HepG2 (cell line): ENCODE data around the gene MAN2A2. TPM values are rescaled to one million over a fixed set of nuclear protein-coding genes. Genes with fewer than 3 reads are reported as not detected.

Experiments used
- BCL3 ChIP-seq: sonication (generic); formaldehyde crosslinking; IDR thresholded peaks from 2 replicates; pipeline ENCODE4 v1.5.1; 2020; ENCODE audit warnings: mild to moderate bottlenecking, missing genetic modification reagents, moderate library complexity
- CSRNP2 ChIP-seq: sonication (generic); formaldehyde crosslinking; conservative IDR thresholded peaks from 2 replicates; pipeline ENCODE4 v1.8.0; 2022; ENCODE audit warnings: low read depth, missing genetic modification reagents
- GRHL1 ChIP-seq: sonication (generic); formaldehyde crosslinking; conservative IDR thresholded peaks from 2 replicates; pipeline ENCODE4 v1.8.0; 2022; ENCODE audit warnings: missing genetic modification reagents
- HNRNPH1 ChIP-seq: fragments of 200-400 bp; formaldehyde crosslinking; optimal IDR thresholded peaks from 2 replicates; pipeline ENCODE3; 2017; ENCODE audit warnings: mild to moderate bottlenecking, low read depth, low read length
- KDM1A ChIP-seq: IDR thresholded peaks from 2 replicates; pipeline ENCODE4 v1.6.1; 2016; ENCODE audit warnings: missing compliant biosample characterization
- NFE2L1 ChIP-seq: sonication (generic); formaldehyde crosslinking; IDR thresholded peaks from 2 replicates; pipeline ENCODE4 v1.4.0; 2020; ENCODE audit warnings: missing genetic modification reagents, mild to moderate bottlenecking, borderline replicate concordance
- NR1H2 ChIP-seq: sonication (generic); formaldehyde crosslinking; IDR thresholded peaks from 2 replicates; pipeline ENCODE4 v1.8.1; 2022; ENCODE audit warnings: low read depth, missing genetic modification reagents, borderline replicate concordance
- RXRB ChIP-seq: IDR thresholded peaks from 2 replicates; pipeline ENCODE4 v1.6.1; 2016; ENCODE audit warnings: borderline replicate concordance, missing genetic modification reagents, missing compliant biosample characterization
- SP1 ChIP-seq, 2 experiments: fragments of 450-650 bp in 1 of 2; sonication (generic) in 1 of 2; formaldehyde crosslinking in 1 of 2; IDR thresholded peaks; 2 replicates each; pipeline versions ENCODE4 v1.4.0 to v1.6.1; 2016 to 2020; ENCODE audit warnings: missing genetic modification reagents in 1 of 2
- TBX3 ChIP-seq: fragments of 450-650 bp; IDR thresholded peaks from 2 replicates; pipeline ENCODE4 v1.6.1; 2017; ENCODE audit warnings: antibody characterized with exemption, mild to moderate bottlenecking, inconsistent platforms, borderline replicate concordance
- ZNF121 ChIP-seq: sonication (generic); formaldehyde crosslinking; IDR thresholded peaks from 2 replicates; pipeline ENCODE4 v1.5.0; 2020; ENCODE audit warnings: mild to moderate bottlenecking, missing genetic modification reagents
- ZNF326 ChIP-seq: sonication (generic); formaldehyde crosslinking; IDR thresholded peaks from 2 replicates; pipeline ENCODE4 v1.4.0; 2020; ENCODE audit warnings: missing genetic modification reagents, borderline replicate concordance
- polyA plus RNA-seq, 8 experiments: library from polyadenylated mRNA; depleted of rRNA in 3 of 8; stranded (reverse) in 7 of 8; unstranded in 1 of 8; fragments of >200 nt; fragmentation: Illumina TruSeq in 4 of 8; extraction: Trizol in 4 of 8; gene quantifications; 2 replicates each; pipeline versions ENCODE4 v1.2.1 to v1.2.3, GENCODE V29; 2011 to 2016; ENCODE audit warnings: low read depth in 4 of 8, missing spikeins in 1 of 8, mixed read lengths in 1 of 8; ENCODE audit not compliant: insufficient read depth in 1 of 8
- total RNA-seq, 5 experiments: library from RNA; depleted of rRNA; stranded (reverse); fragments of >200 nt; fragmentation: Illumina TruSeq; extraction: Trizol; gene quantifications; 2 replicates each; pipeline ENCODE4 v1.2.3, GENCODE V29; 2016; ENCODE audit warnings: low read depth in 1 of 5
- TF ChIP-seq, protein P1 (sequence below): sonication (generic); formaldehyde crosslinking; IDR thresholded peaks from 2 replicates; pipeline ENCODE4 v1.4.0; 2020; ENCODE audit warnings: missing genetic modification reagents; ENCODE audit errors: not compliant biosample characterization
- TF ChIP-seq, protein P2 (sequence below): sonication (generic); formaldehyde crosslinking; IDR thresholded peaks from 2 replicates; pipeline ENCODE4 v1.5.0; 2020; ENCODE audit warnings: mild to moderate bottlenecking, missing genetic modification reagents, moderate library complexity

MAN2A2 gene
- total and polyA plus RNA-seq, 2 of the 13 experiments (the other 11 are each of a cell fraction or from before 2014, with no cell fraction given), result 17.5 to 51.5 TPM

DNA sequence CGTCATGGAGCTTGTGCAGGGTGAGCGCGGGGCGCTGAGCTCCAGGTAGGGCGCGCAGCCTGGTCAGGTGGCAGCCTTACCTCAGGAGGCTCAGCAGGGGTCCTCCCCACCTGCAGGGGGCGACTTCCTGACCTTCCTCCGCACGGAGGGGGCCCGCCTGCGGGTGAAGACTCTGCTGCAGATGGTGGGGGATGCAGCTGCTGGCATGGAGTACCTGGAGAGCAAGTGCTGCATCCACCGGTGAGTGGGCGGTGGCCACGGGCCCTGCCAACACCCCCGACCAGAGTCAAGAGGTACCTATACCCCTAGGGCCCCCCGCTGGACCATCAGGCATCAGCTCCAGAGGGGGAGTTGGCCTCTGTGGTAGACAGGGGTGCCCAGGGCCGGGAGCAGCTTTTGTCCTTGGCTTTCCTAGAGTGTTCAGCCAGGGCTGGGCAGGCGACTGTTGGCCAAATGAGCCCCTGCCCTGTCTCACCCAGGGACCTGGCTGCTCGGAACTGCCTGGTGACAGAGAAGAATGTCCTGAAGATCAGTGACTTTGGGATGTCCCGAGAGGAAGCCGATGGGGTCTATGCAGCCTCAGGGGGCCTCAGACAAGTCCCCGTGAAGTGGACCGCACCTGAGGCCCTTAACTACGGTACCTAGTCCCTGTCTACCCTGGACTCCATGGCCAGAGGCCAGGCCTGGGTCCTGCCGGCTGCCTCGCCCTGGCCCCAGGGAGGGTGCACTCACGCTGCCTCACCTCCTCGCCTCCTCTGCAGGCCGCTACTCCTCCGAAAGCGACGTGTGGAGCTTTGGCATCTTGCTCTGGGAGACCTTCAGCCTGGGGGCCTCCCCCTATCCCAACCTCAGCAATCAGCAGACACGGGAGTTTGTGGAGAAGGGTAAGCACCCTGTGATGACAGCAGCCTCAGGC is 9.7 kb upstream of the MAN2A2 start (continued):
- no peak for TF ChIP-seq CSRNP2 (CRISPR knock-in tag)
- no peak for TF ChIP-seq SP1 (IDR thresholded peaks at IDR 0.05)
- TF ChIP-seq SP1 (CRISPR knock-in tag; IDR thresholded peaks at IDR 0.05), result no peak
- no peak for TF ChIP-seq HNRNPH1
- TF ChIP-seq, protein P1, sequence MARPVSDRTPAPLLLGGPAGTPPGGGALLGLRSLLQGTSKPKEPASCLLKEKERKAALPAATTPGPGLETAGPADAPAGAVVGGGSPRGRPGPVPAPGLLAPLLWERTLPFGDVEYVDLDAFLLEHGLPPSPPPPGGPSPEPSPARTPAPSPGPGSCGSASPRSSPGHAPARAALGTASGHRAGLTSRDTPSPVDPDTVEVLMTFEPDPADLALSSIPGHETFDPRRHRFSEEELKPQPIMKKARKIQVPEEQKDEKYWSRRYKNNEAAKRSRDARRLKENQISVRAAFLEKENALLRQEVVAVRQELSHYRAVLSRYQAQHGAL (CRISPR knock-in tag), result no peak
- TF ChIP-seq ZNF121 (CRISPR knock-in tag), result no peak
- no peak for TF ChIP-seq NFE2L1 (CRISPR knock-in tag)
- TF ChIP-seq TBX3, result no peak
- no peak for TF ChIP-seq KDM1A (CRISPR knock-in tag)
- TF ChIP-seq, protein P2, sequence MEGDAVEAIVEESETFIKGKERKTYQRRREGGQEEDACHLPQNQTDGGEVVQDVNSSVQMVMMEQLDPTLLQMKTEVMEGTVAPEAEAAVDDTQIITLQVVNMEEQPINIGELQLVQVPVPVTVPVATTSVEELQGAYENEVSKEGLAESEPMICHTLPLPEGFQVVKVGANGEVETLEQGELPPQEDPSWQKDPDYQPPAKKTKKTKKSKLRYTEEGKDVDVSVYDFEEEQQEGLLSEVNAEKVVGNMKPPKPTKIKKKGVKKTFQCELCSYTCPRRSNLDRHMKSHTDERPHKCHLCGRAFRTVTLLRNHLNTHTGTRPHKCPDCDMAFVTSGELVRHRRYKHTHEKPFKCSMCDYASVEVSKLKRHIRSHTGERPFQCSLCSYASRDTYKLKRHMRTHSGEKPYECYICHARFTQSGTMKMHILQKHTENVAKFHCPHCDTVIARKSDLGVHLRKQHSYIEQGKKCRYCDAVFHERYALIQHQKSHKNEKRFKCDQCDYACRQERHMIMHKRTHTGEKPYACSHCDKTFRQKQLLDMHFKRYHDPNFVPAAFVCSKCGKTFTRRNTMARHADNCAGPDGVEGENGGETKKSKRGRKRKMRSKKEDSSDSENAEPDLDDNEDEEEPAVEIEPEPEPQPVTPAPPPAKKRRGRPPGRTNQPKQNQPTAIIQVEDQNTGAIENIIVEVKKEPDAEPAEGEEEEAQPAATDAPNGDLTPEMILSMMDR, result peak; percentile 92
- no peak for TF ChIP-seq GRHL1
- TF ChIP-seq NR1H2 (CRISPR knock-in tag), result no peak
- peak; percentile 44; the same call in 1 of the 2 replicates for TF ChIP-seq BCL3
- no peak for TF ChIP-seq ZNF326 (CRISPR knock-in tag)
- no peak for TF ChIP-seq RXRB
